AG09319 (cell line): ENCODE results near the gene FFAR2.

ENCODE experiments used
- DNase-seq: peaks from one replicate; pipeline ENCODE4 v3.0.0-alpha.2; 2010; ENCODE audit warnings: low read depth; ENCODE audit errors: extremely low read depth
- CTCF ChIP-seq: IDR thresholded peaks from 2 replicates; pipeline ENCODE4 v1.5.1; 2011; ENCODE audit warnings: low read depth, mild to moderate bottlenecking, inconsistent platforms, low read length, moderate library complexity

The FFAR2 gene

GRCh38 chr19:35429698-35430408 lies 18.2 kb upstream of the FFAR2 start:
- no peak for DNase-seq
- TF ChIP-seq CTCF, result no peak

- no peak for TF ChIP-seq CTCF
- DNase-seq, result no peak
These were observed 17.5 kb upstream of the FFAR2 start for GRCh38 chr19:35430409-35431144.

GRCh38 chr19:35431145-35431807 lies 16.8 kb upstream of the FFAR2 start:
- TF ChIP-seq CTCF, result no peak
- DNase-seq, result no peak

- TF ChIP-seq CTCF, result no peak
- DNase-seq, result no peak
These were observed 15.1 kb upstream of the FFAR2 start for GRCh38 chr19:35432911-35433310.

GRCh38 chr19:35433448-35433847 lies 14.6 kb upstream of the FFAR2 start:
- TF ChIP-seq CTCF, result no peak
- DNase-seq, result no peak

GRCh38 chr19:35435896-35436295 lies 12.2 kb upstream of the FFAR2 start:
- no peak for TF ChIP-seq CTCF
- no peak for DNase-seq
